ENCODE data around the gene PHLPP1. TPM values are rescaled to one million over a fixed set of nuclear protein-coding genes. Genes with fewer than 3 reads are reported as not detected.

The PHLPP1 gene
- total and polyA plus RNA-seq, 2 of the 13 experiments (the other 11 are each of a cell fraction or from before 2014, with no cell fraction given): 9.8 to 18.5 TPM

- TF ChIP-seq STAT6 (CRISPR knock-in tag; IDR thresholded peaks at IDR 0.05; ENCODE audit: borderline replicate concordance): no peak; the same call in 1 of the 2 replicates
- TF ChIP-seq SMAD9 (CRISPR knock-in tag; IDR thresholded peaks at IDR 0.05): no peak
- no peak for TF ChIP-seq ZNF318 (CRISPR knock-in tag; IDR thresholded peaks at IDR 0.05)
- no peak for TF ChIP-seq ZNF552 (CRISPR knock-in tag; IDR thresholded peaks at IDR 0.05; ENCODE audit: borderline replicate concordance)
- TF ChIP-seq ATF6 (CRISPR knock-in tag; conservative IDR thresholded peaks at IDR 0.05): no peak
- no peak for TF ChIP-seq ZNF672 (CRISPR knock-in tag; IDR thresholded peaks at IDR 0.05)
- TF ChIP-seq ZFY (CRISPR knock-in tag; IDR thresholded peaks at IDR 0.05): no peak
- peak; percentile 74 for TF ChIP-seq ZNF687 (CRISPR knock-in tag; IDR thresholded peaks at IDR 0.05)
Observed at GRCh38 chr18:62714671-62715435, 488 bp upstream of the PHLPP1 start (continued).
